VCaP (cell line): ENCODE measurements around the gene EPS8L2.
A peak's percentile ranks its signal among the peaks of the same experiment; 100 is the strongest.

Source experiments
- H3K27ac ChIP-seq: fragments of 450-650 bp; 2 replicates; pipeline ENCODE4 v1.5.1; 2017
- TF ChIP-seq, protein P1 (sequence below): fragments of 450-650 bp; conservative IDR thresholded peaks from 2 replicates; pipeline ENCODE4 v1.5.1; 2017; ENCODE audit warnings: mild to moderate bottlenecking, moderate library complexity

Gene EPS8L2

DNA sequence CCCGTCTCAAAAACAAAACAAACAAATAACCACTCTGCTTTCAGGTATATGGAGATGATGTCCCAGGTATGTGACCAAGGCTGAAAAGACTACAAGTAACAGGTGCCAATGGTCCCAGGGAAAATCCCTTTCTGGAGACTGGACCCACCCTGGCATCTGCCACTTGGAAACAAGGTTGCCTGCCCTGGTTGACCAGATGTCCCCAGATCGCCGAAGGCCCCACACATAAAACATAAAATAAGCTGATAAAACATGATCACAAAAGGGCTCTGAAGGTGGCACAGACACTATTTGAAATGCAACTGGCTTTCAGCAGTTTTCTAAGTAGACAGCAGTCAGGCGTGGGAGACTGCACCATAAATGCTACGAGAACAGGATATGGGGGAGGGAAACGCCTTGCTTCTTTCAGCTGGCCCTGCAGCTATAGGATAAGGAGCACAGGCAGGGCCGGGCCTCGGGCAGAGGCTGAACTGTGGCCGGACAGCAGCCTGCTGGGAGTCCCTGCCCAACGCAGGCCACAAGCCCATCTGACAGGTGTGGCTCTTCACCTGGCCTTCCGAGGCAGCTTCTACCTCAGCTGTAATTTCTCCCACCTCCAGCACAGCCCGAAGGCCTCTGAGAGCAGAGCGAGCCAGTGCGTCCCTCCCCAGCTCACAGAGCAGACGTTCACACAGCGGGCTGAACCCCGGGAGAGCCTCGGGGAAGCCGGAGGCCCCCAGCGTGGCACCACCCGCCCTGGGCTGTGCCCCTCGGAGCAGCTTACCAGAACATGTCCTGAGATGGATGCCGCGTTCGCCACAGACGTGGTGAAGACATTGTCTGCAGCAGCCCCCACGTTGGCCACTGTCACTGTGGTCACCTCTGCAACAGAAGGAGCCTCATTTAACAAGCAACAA lies 15.0 kb upstream of the EPS8L2 start:
- H3K27ac ChIP-seq: peak overlapping the region; percentile 36
- TF ChIP-seq, protein P1, sequence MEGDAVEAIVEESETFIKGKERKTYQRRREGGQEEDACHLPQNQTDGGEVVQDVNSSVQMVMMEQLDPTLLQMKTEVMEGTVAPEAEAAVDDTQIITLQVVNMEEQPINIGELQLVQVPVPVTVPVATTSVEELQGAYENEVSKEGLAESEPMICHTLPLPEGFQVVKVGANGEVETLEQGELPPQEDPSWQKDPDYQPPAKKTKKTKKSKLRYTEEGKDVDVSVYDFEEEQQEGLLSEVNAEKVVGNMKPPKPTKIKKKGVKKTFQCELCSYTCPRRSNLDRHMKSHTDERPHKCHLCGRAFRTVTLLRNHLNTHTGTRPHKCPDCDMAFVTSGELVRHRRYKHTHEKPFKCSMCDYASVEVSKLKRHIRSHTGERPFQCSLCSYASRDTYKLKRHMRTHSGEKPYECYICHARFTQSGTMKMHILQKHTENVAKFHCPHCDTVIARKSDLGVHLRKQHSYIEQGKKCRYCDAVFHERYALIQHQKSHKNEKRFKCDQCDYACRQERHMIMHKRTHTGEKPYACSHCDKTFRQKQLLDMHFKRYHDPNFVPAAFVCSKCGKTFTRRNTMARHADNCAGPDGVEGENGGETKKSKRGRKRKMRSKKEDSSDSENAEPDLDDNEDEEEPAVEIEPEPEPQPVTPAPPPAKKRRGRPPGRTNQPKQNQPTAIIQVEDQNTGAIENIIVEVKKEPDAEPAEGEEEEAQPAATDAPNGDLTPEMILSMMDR: no peak

DNA sequence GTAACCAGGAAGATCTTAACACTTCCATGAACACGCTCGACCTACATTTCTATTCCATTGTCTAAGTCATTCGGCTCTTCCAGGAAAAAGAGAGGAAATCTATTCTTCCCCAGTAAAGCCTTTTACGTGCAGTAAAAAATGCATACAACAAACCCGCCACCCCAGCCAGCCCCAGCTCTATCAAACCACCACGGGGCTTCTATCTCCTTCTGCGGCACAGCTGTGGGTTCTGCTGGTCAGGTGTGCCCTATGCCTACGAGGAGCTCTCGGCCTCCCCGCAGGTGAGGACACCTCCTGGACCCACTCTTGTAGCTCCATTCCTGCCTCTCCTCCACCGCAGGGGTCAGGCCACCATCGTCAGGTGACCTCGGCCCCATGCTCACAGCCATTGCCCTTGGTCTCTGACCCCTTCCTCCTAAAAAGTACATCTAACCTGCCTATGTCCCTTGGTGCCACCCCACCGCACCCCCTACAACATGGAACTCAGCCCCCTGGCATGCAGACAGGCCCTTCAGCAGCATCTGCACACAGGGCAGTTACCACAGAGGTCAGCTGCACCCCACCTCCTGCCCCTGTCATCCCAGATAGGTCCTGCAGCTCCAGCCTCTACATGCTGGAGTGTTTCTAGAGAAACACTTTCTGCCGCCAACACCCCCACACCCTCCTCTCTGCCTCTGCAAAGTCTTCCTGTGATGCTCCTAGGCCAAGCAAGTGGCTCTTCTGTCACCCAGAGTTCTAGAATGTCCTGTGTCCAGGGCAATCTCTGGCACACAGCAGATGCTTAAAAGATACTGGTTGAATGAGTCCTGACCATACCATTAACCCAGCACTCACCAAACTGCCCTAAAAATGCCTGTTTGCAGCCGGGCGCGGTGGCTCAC lies 14.1 kb upstream of the EPS8L2 start:
- TF ChIP-seq, protein P1: no peak

DNA sequence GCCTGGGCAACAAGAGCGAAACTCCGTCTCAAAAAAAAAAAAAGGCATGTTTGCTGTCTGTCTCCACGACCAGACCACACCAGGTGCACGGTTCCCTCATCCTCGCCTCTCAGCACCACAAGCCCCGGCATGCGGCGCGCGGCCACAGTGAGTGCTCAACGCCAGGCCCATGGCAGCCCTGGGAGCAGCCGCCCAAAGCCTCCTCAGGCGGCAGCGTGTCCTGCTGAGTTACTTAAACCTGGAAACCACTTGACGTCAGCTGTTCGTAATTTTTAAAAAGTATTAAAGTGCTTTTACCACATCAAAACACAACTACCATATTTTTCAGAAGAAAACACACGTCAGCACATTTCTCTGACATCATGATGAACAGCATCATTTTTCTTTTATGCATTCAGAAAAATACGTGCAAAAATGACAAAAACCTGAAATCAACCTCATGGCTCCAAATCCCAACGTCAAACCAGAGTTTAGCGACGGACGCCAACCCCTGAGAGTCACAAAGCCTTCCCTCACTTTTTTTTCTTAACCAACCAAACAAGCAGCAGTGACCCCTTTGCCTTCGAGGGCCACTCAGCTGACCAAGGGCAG lies 13.1 kb upstream of the EPS8L2 start:
- TF ChIP-seq, protein P1: no peak
- peak overlapping the region; percentile 99; the same call in 1 of the 2 replicates for H3K27ac ChIP-seq

More for the DNA sequence above, 14.1 kb upstream of the EPS8L2 start:
- peak overlapping the region; percentile 36 for H3K27ac ChIP-seq

DNA sequence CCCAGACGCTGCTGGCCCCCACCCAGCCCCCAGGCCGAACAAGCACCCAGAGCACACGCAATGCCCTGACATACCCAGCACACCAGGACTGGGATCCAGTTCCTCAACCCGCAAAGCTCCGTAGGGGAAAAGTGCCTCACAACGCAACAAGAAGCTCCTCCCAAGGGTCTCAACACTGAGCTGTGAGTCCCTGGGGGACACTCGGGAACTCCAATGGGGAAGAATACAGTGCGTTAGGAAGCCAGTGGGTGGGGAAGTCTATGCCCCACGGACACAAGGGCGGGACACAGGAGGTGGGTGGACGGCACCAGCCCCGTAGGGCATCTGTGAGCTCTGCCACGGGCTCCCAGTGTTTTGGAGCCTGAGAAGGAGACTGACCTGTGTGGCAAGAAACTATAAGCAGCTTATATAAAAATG lies 12.6 kb upstream of the EPS8L2 start:
- peak overlapping the region; percentile 99; the same call in 1 of the 2 replicates for H3K27ac ChIP-seq
- TF ChIP-seq, protein P1: no peak

DNA sequence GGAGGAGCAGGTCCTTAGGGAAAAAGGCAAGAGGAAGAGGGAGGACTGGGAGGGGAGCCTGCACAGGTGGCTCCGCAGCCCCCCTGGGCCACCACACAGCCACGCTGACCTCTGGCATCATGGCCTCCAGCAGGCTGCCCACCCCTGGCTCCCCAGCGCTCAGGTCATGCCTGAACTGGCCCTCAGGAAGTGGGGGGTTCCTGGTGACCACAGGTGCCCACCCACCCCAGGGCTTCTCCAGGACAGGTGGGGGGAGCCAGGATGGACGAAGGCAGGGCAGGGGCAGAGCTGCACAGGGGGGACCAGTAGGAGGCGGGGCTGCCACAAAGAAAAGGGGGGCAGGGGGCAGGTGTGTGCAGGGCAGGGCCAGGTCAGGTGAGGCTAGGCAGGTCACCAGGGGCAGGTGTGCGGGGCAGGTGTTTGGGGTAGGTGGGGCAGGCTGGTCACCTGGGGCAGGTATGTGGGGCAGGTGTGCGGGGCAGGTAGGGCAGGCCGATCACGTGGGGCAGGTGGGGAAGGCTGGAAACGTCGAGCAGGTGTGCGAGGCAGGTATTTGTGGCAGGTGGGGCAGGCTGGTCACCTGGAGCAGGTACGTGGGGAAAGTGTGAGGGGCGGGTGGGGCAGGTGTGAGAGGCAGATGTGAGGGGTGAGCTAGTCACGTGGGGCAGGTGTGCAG lies 12.0 kb upstream of the EPS8L2 start:
- TF ChIP-seq, protein P1: no peak
- H3K27ac ChIP-seq: peak overlapping the region; percentile 99

DNA sequence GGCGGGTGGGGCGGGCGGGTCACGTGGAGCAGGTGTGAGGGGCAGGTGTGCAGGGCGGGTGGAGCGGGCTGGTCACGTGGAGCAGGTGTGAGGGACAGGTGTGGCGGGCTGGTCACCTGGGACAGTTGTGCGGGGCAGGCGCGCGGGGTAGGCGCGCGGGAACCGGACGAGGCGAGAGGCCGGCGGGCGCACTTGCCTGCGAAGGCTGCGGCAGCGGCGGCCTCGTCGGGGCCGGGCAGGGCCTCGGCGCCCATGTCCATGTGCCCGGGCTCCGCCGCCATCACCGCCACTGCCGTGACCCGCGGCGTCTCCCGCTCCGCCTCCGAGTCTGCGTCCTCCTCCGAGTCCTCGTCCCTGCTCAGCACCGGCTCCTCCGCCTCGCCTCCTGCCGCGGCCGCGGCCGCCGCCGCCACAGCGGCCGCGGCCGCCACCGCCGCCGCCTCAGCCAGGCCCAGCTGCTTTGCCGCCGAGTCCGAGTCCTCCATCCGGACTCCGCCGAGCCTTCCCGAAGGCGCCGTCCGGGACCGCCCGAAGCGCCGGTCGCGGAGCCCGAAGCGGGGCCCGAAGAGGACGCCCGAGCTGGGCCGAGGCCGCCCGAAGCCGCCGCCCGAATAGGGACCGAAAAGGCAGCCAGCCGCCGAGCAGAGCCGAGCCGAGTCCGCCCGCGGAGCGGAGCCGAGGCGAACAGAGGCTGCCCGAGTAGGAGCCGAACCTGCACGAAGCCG lies 11.3 kb upstream of the EPS8L2 start, which contains the start of gene DEAF1:
Gene DEAF1 (minus strand): TSS at position 660 of the 725 bp plus-strand sequence. CDS start 175 bp downstream, at position 485.
- TF ChIP-seq, protein P1: no peak

More for the DNA sequence above, 11.3 kb upstream of the EPS8L2 start, which contains the start of gene DEAF1:
- peak within 1 kb of the TSS; percentile 99 for H3K27ac ChIP-seq
